GM11168 (cell line): ENCODE data around the gene CLIC3.
"Not testable (repeated sequence)": the region's sequence is repeated elsewhere in the genome, so short reads cannot be mapped to it uniquely, and the experiment has no call there.

ENCODE experiments used
- in situ Hi-C: fragments of 300-500 bp; cut with MboI; formaldehyde crosslinking; loops from one replicate; pipeline ENCODE4 v1.12.0; 2022; ENCODE audit warnings: low sequenced_read_pairs; ENCODE audit not compliant: unreplicated experiment

CLIC3 gene

DNA sequence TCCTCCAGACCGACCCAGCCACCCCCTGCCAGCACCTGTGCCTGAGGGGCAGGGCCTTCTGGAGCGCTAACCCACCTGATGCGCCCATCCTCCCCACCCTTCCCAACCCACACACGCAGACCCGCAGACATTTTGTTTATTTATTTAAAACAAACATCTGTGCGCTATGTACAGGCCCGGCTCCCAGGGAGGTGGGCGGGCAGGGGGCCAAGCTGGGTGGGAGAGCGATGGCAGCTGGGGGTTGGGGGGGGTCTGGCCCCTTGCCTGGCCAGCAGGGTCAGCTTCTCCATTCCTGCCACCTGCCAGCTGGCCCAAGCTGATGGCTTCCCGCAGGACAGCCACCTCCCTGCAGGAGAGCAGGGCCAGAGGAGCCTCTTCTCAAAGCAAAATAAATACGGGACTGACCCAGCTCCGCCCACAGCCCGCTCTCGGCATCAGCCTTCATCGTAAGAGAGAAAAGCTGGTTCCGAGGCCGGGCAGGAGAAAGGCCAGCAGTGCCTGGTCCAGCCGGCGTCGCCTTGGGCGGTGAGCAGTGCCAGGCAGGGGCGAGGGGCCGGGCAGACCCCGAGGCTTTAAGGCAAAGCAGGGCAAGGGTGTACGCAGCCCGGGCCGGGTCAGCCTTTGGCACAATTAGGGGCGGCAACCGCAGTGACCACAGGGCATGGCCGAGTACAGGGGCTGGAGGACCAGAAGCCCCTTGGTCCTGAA, 10.9 kb upstream of the CLIC3 start:
- in situ Hi-C loops = no loop called here

DNA sequence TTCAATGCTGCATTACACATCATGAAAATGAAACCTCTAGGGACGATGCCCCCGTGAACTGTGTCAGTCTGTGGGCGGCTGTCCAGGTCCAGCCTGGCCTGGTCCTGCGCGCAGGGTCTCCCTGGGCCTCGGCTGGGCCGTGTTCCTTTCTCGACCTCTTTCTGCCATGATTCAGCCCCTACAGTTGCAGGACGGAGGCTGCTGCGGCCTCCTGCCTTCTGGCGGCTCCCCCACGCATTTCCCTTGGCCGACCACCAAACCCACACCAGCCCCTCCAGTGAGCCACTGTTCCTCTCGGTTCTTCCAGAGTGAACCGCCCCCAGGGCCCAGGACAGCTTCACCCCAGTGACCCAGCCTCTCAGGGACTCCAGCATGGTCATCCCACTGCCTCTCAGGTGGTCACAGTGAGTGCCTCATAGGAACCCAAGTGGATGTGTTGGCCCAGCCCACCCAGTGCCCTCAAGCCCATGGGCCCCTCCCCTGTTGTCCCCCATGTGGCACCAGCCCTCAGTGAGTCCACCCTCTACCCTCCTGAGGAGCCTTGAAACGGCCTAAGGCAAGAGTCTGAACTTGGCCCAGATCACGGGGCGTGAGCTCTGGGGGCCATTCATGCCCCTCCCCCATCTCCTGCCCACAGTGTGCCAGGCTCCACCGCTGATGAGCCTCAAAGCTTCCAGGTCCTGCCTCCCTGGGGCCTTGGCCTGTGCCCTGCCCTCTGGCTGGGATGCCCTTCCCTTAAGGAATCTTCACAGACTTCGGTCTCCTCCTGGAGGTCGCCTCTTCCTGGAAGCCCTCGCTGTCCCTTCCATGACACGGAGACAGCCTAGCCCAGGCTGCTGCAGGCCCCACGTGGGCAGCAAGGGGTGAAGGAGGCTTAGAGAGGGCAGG, 10.0 kb upstream of the CLIC3 start:
- in situ Hi-C loops = no loop called here

DNA sequence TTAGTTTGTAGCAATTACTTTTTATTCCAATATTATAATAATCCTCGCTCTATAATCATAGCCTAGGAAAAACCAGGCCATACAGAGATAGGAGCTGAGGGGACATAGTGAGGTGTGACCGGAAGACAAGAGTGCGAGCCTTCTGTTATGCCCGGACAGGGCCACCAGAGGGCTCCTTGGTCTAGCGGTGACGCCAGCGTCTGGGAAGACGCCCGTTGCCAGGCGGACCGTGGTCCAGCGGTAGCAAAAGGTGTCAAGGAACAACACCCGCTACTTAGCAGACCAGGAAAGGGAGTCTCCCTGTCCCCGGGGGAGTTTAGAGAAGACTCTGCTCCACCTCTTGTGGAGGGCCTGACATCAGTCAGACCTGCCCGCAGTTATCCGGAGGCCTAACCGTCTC, 7.9 kb upstream of the CLIC3 start:
- in situ Hi-C loops = not testable (repeated sequence)

DNA sequence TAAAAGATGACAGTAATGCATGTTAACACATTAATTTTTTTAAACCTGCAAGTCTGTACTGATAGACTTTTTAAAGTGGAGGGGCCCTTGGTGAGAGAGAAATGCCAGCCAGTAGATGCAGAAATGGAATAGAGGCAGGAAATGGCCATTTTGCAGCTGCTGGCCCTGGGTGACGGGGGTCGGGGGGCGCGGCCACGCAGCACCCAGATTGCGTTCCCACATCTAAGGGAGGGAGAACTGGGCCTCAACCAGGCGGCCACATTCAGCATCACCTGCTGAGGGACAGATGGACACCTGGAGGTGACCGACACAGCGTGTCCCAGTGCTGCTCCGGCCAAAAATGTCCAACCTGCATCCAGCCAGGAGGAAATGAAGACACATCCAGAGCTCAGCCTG, 6.3 kb upstream of the CLIC3 start:
- in situ Hi-C loops = no loop called here

DNA sequence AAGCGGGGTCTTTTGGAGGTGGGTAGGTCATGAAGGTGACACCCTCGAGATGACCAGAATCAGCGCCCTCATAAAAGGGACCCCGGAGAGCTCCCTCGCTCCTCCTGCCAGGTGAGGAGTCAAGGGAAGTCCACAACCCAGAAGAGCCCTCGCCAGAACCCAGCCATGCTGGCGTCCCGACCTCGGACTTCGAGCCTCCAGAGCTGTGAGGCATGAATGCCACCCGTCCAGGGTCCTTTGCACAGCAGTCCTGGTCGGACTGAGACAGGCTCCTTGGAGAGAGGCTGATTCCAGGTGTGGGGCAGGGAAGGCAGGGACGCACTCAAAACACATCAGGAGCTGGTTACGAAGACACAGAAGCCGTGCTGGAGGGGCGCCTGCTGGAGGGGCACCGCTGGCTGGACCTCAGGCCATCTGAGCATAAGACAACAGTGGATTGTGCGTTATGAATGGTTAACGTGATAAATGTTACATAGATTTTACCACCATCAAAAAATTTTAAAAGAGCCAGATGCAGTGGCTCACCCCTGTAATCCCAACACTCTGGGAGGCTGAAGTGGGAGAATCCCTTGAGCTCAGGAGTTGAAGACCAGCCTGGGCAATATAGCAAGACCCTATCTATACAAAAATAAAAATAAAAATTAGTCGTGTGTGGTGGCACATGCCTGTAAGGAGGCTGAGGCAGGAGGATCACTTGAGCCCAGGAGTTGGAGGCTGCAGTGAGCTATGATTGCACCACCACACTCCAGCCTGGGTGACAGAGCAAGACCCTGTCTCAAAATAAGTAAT, 5.7 kb upstream of the CLIC3 start:
- in situ Hi-C loops = no loop called here

DNA sequence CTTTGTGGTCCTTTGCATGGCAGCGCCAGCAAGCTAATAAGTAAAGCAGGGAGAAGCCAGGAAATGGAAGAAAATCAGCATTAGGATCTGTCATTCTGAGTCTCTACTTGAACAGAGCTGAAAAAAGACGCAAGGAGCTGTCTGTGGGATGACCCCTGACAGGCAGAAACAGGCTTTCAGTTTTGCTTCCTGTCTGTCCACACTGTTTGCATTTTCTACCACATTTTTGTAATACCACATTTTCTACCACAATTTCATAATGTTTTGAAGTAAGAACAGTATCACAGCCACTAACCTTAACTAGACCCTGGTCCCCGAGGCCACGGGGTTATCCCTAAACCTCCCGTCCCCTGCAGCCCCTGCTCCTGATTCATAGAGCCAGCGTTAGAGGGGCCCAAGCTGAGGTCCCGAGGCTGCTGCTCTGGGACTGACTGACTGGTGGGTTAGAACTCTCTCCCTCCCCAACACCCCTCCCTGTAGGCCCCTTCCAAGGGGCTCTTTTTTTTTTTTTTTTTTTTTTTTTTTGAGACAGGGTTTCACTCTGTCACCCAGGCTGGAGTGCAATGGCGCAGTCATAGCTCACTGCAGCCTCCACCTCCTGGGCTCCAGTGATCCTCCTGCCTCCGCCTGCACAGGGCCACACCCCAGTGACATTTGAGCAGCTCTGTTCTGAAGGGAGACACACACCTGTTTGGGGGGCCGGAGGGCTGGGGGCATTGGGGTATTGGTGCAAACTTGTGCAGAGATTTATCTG, 4.0 kb upstream of the CLIC3 start:
- in situ Hi-C loops = no loop called here

DNA sequence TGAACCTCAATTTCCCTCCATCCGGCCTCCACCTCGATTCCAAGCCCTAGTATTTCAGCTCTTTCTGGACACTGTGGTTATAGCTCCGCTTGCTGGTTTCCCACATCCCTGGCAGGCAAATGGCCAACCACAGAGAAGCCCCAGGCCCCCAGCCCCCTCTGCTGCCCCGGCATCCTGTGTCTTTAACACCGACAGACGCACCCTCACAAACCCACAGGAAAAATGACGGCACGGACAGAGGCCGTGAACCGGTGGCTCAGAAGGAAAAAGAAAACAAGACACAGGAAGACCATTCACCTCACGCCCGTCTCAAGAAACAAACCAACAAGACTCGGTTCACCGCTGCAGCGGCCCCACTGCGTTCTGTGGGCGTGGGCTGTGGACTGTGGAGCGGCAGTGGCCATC, 1.5 kb upstream of the CLIC3 start:
- in situ Hi-C loops = no loop called here

DNA sequence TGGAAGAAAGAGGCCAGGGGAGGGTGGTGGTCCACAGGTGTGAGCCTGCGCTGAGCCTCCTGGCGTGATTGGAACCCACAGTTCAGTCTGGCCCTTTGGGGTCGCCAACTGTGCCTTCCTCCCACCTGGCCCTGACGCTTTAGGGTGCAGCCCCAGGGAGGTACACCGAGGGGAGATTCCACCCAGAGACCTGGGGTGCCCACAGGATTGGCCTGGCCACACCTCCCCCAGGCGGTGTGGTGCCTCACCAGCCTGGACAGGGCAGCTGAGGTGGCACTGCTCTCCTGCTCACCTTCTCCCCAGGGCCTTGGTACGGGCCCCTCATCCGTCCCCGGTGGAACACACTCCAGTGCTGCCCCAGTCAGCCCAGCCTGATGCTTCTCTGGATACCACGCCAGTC, 1.0 kb upstream of the CLIC3 start:
- in situ Hi-C loops = no loop called here

DNA sequence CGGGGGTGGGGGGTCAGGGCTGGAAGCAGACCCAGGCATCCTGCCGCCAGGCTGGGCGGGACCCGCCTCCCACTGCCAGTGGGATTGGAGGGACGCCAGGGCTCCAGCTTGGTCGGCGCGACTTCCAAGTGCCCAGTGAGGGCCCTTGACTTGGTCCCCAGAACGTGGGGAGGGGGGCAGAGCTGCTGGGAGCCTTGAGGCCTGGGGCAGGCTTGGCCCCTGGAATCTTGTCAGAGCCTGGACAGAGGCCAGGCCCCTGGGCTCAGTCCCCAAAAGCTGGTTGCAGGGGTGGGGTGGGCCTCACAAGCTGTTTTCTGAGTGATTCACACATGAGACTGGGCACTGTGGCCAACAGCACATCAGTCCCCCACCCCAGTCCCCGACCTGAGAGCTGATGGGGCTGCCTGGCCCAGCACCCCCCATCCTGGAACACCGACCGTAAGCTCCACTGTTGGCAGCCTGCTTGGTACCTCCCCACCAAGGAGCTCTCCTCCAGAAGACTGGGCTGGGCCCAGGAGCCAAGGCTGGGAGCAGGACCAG, 526 bp downstream of the CLIC3 start:
- in situ Hi-C loops = no loop called here

DNA sequence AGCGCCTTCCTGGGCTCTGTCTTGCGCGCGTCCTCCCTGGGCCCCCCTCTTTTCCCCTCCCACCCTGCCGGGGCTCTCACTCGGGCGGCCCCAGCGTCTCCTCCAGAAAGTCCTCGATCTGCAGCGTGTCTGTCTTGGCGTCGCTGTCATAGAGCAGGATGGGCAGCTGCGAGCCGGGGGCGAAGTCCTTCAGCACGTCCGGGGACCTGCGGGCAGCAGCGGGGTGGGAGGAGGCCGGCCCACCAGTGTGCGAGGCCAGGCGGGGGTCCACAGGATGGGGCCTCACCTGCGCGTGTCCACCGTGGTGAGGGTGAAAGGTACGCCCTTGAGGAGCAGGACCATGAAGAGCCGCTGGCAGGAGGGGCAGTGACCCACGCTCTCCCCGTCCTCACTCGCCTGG, 1.0 kb downstream of the CLIC3 start:
- in situ Hi-C loops = no loop called here

DNA sequence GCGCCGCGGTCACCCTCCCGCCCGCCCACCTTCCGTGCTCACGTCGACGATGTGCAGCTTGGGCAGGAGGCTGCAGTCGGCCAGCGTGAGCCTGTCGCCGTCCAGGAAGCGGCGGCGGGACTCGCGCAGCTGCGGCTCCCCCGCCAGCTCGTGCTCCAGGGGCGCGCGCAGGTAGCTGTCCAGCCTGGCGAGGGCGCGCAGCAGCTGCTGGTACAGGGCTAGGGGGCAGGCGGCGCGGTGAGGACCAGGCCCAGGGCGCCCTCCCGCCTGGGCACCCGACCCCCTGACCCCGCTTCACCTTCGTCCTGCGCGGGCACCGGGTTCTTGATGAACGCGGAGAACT, 1.5 kb downstream of the CLIC3 start:
- in situ Hi-C loops = no loop called here

DNA sequence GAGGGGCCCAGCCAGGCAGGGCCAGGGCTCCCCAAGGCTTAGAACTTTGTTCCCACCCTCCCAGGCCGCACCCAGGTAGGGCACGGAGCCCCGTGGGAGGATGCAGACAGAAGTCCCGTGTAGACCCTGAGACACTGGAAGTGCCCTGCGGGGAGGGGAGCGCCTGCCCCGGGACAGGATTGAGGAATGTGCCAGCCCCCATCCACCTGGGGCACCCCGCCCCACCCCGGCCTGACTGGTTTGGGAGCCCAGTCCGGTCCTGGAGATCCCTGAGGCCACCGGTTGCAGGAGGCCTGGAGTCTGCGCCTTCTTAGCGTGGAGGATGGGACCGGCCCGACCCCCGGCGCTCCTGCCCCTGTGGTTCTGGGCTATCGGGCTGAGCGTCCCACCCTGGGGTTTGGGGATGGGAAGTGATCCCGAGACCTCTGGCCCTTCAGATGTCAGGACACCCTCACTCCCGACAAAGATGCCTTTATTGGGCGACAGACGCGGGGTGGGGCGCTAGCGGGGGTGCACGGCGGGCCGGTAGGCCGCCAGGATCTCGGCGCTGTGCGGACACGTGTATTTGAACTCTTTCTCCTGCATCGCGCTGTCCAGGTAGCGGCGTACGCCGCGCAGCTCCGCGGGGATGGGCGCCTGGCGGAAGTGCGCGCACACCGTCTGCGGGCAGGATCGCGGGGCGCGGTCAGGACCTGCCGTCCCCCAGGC, 2.0 kb downstream of the CLIC3 start:
- in situ Hi-C loops = no loop called here

DNA sequence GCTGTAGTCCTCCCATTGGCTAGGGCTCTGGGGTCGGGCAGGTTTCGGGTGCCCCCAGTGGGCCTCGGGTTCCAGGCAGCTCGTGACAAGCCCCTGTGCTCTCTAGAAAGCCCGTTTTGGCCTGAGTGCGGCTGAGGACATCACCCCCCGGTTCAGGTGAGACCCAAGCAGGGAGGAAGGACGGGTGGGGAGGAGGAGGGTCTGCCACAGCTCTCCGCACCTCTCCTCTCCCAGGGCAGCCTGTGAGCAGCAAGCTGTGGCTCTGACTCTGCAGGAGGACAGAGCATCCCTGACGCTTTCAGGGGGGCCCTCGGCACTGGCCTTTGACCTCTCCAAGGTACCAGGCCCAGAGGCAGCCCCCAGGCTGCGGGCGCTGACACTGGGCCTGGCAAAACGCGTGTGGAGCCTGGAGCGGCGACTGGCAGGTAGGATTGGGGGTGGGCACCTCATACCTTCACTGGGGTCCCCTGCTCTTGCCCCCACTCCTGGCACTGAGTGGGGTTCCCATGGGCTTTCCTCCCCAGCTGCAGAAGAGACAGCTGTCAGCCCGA, 3.5 kb downstream of the CLIC3 start:
- in situ Hi-C loops = no loop called here

DNA sequence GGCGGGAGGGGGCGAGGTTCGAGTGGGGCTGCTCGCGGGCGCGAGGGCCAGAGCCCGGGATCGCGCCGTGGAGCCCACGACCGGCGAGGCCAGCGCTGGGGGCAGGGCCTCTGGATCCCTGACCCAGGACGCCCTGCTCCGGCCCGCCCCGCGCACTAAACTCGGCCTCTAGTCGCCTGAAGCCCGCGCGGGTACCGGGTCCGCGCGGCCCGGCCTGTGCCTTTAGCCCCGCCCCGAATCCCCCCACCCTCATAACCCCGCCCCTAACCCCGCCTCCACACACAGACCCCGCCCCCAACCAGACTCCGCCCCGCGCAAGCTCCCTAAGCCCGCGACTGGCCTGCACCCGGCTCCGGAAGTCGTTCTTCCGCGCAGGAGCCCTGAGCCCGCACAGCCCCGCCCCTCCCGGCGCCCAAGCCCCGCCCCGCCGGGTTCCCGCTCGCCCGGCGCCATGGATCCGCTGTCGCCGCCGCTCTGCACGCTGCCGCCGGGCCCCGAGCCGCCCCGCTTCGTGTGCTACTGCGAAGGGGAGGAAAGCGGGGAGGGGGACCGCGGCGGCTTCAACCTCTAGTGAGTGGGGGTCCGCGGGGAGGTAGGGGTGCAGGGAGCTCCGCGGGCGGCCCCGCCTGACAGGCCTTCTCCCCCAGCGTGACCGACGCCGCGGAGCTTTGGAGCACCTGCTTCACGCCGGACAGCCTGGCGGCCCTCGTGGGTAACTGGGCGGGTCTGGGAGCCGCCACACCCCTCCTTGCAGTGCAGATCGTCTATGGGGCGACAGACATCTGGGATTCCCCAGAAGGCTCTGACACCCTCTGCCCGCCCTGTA, 4.2 kb downstream of the CLIC3 start, which contains the start of gene PAXX:
Gene PAXX, plus strand, starts transcription at position 430 of the 826 bp plus-strand sequence. Its CDS starts 22 bp downstream, at position 452.
- in situ Hi-C loops = no loop called here

DNA sequence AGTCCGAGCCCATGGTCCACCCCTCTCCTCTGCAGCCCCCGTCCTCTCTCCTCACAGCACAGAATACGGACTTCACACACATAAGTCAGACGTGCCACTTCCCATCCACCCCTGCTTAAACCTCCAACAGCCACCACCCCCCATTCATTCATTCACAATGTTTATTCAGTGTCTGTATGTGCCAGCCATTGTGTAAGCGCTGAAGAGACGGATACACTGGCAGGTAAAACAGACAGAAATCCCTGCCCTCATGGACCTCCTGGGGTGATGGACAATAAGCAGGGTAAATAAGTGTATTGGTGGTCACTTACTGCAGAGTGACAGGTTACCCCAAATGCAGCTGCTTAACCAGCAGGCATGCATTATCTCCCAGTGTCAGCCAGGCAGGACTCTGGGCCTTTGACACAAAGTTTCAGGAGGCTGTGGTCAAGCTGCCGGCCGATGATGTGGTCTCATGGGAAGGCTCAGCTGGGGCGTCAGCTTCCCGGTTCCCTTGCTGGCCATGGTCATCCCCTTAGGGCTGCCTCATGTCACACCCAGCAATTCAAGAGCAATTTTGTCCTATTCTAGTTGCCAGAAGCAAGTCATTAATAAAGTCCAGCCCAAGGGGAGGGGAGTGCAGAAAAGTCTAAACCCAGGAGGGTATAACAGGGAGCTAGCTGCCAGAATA, 6.0 kb downstream of the CLIC3 start:
- in situ Hi-C loops = no loop called here

DNA sequence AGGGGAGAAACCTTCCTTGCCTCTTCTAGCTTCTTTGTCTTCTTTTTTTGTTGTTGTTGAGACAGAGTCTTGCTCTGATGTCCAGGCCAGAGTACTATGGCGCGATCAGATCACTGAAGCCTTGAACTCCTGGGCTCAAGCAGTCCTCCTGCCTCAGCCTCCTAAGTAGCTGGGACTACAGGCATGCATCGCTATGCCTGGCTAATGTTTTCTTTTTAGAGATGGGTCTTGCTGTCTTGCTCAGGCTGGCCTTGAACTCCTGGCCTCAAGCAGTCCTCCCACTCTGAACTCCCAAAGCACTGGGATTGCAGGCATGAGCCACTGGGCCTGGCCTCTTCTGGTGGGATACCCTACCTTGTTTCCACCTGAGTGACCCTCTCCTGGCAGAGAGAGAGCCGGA, 7.5 kb downstream of the CLIC3 start:
- in situ Hi-C loops = no loop called here

DNA sequence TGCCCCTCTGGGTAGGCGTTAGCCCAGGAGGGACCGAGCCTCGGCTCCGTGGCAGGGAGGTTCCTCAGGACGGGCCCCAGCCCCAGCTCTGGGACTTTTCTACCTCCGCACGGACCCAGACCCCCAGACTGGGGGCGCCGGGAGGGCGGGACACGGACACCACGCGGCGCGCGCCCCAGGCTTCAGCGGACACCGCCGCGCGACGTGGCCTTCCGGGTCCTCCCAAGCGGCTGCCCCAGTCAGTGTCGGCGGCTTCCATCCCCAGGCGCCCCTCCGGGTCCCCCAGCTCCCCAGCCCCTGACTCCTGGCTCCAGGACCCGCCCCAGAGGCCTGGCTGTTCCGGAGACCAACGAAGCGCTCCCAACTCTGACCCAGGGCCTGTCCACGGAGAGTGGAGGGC, 10.5 kb downstream of the CLIC3 start:
- in situ Hi-C loops = no loop called here
